K562 (cell line): ENCODE data around the gene EEF1A2. TPM values are rescaled to one million over a fixed set of nuclear protein-coding genes. Genes with fewer than 3 reads are reported as not detected.

Source experiments
- ATAC-seq: fragments of 200-7000 bp; cut with Tn5 transposase; 3 replicates; pipeline ENCODE4 v1.9.1; 2020; ENCODE audit warnings: moderate library complexity
- BruUV-seq: library from RNA; stranded (reverse); fragments of 400-500 nt; replicated peaks from 2 replicates; lab custom pipeline; 2021; lab: Mats Ljungman, UMichigan
- CTCF ChIA-PET: fragments of 300-600 bp; formaldehyde crosslinking; extraction: SDS; loops from one replicate; lab custom pipeline; 2021; ENCODE audit warnings: low intra/inter-chr PET ratio; lab: Yijun Ruan, JAX
- POLR2A ChIA-PET: fragments of 300-600, 350-650 bp; sonication (Branson Sonifier 250); formaldehyde crosslinking; extraction: SDS; loops from one replicate; lab custom pipeline; 2021; ENCODE audit warnings: antibody characterized with exemption, inconsistent platforms; lab: Yijun Ruan, JAX
- DNase-seq, 4 experiments: peaks; one replicate each; pipeline versions ENCODE4 v3.0.0 to v3.0.0-alpha.2; 2011 to 2018; ENCODE audit warnings: low spot score in 3 of 4, mixed read lengths in 3 of 4; ENCODE audit errors: extremely low read depth in 1 of 4
- FAIRE-seq: peaks from 2 replicates; lab custom pipeline; 2011; peaks lifted over from hg19 to GRCh38; lab: Jason Lieb, UNC
- H2AFZ ChIP-seq: 2 replicates; pipeline ENCODE4 v1.6.0; 2011; ENCODE audit warnings: low read depth, low read length, control low read depth, inconsistent platforms
- H3K27ac ChIP-seq: fragments of 200-600 bp; 3 replicates; pipeline ENCODE4 v1.8.0; 2011; ENCODE audit warnings: low read depth, mild to moderate bottlenecking, control low read depth, inconsistent platforms, low read length, moderate library complexity, mixed read lengths; ENCODE audit errors: extremely low read depth
- H3K27me3 ChIP-seq, 2 experiments: fragments of 300-600 bp in 1 of 2; 2 replicates in 1 of 2; 3 replicates in 1 of 2; pipeline versions ENCODE4 v1.6.0 to v1.8.0; 2011; ENCODE audit warnings: inconsistent platforms in 2 of 2, low read length in 2 of 2, mild to moderate bottlenecking in 1 of 2, mixed read lengths in 1 of 2, moderate library complexity in 1 of 2; ENCODE audit not compliant: control insufficient read depth in 2 of 2, insufficient read depth in 2 of 2
- H3K36me3 ChIP-seq: fragments of 300-600 bp; 3 replicates; pipeline ENCODE4 v1.8.0; 2011; ENCODE audit warnings: mild to moderate bottlenecking, low read length, inconsistent platforms; ENCODE audit not compliant: control insufficient read depth, insufficient read depth
- H3K4me1 ChIP-seq, 2 experiments: fragments of 200-600 bp in 1 of 2; replicated peaks in 1 of 2; 2 replicates in 1 of 2; 3 replicates in 1 of 2; pipeline versions ENCODE4 v1.5.1 to v1.8.0; 2011; ENCODE audit warnings: inconsistent platforms in 2 of 2, low read length in 2 of 2, mild to moderate bottlenecking in 1 of 2, mixed read lengths in 1 of 2, moderate library complexity in 1 of 2; ENCODE audit not compliant: control insufficient read depth in 2 of 2, insufficient read depth in 2 of 2
- H3K4me2 ChIP-seq: 2 replicates; pipeline ENCODE4 v1.6.1; 2011; ENCODE audit warnings: low read length, control low read depth, inconsistent platforms, mixed read lengths; ENCODE audit not compliant: insufficient read depth
- H3K4me3 ChIP-seq: fragments of 200-600 bp; sonication (generic), shearing (Covaris generic); 2 replicates; pipeline ENCODE4 v1.5.1; 2016; ENCODE audit warnings: control low read depth, inconsistent platforms
- H3K79me2 ChIP-seq: fragments of 200-600 bp; 3 replicates; pipeline ENCODE4 v1.8.0; 2011; ENCODE audit warnings: low read length, inconsistent platforms; ENCODE audit not compliant: control insufficient read depth, insufficient read depth
- H3K9ac ChIP-seq, 2 experiments: 2 replicates each; pipeline versions ENCODE4 v1.6.0 to v1.6.1; 2011; ENCODE audit warnings: low read depth in 2 of 2, low read length in 2 of 2, control low read depth in 1 of 2, inconsistent platforms in 1 of 2, mild to moderate bottlenecking in 1 of 2, mixed read lengths in 1 of 2; ENCODE audit not compliant: insufficient read depth in 1 of 2
- H3K9me1 ChIP-seq: one replicate; pipeline ENCODE4 v1.6.0; 2011; ENCODE audit warnings: inconsistent platforms, mild to moderate bottlenecking, low read length, moderate library complexity; ENCODE audit not compliant: control insufficient read depth, insufficient read depth
- H3K9me3 ChIP-seq: replicated peaks from 2 replicates; pipeline ENCODE4 v1.5.1; 2011; ENCODE audit warnings: low read depth, low read length, inconsistent platforms; ENCODE audit not compliant: control insufficient read depth, insufficient read depth
- H4K20me1 ChIP-seq: replicated peaks from 2 replicates; pipeline ENCODE4 v1.6.1; 2011; ENCODE audit warnings: low read length, inconsistent platforms, mixed read lengths; ENCODE audit not compliant: control insufficient read depth, insufficient read depth
- ARID1B ChIP-seq: fragments of 450-650 bp; IDR thresholded peaks from 2 replicates; pipeline ENCODE4 v1.6.1; 2016; ENCODE audit warnings: antibody characterized with exemption, mild to moderate bottlenecking, inconsistent platforms
- BCL6 ChIP-seq: fragments of 250-450 bp; sonication (Bioruptor Pico); IDR thresholded peaks from 2 replicates; pipeline ENCODE4 v1.4.0; 2020
- BCOR ChIP-seq: fragments of 450-650 bp; IDR thresholded peaks from 2 replicates; pipeline ENCODE4 v1.6.1; 2016
- CBX1 ChIP-seq: sonication (generic); IDR thresholded peaks from 2 replicates; pipeline ENCODE4 v1.6.1; 2016; ENCODE audit warnings: antibody characterized with exemption, low read depth, mild to moderate bottlenecking
- DEAF1 ChIP-seq: fragments of 450-650 bp; formaldehyde crosslinking; IDR thresholded peaks from 2 replicates; pipeline ENCODE4 v1.4.0; 2020; ENCODE audit warnings: mild to moderate bottlenecking, moderate library complexity
- HMG20B ChIP-seq: fragments of 250-450 bp; sonication (Bioruptor Pico); IDR thresholded peaks from 2 replicates; pipeline ENCODE4 v1.5.0; 2021; ENCODE audit warnings: mild to moderate bottlenecking
- PREB ChIP-seq: sonication (generic); formaldehyde crosslinking; IDR thresholded peaks from 2 replicates; pipeline ENCODE4 v1.8.1; 2023; ENCODE audit warnings: mild to moderate bottlenecking, missing genetic modification reagents
- RBM39 ChIP-seq: fragments of 200-400 bp; formaldehyde crosslinking; optimal IDR thresholded peaks from 2 replicates; pipeline ENCODE3; 2018; ENCODE audit warnings: low read depth, low read length
- SMARCA4 ChIP-seq: fragments of 450-650 bp; IDR thresholded peaks from 2 replicates; pipeline ENCODE4 v1.6.1; 2016
- TAF9B ChIP-seq: fragments of 450-650 bp; IDR thresholded peaks from 2 replicates; pipeline ENCODE4 v1.6.1; 2018; ENCODE audit warnings: mild to moderate bottlenecking; ENCODE audit not compliant: partially characterized antibody
- WGBS: fragments of 100-300 bp; shearing (Covaris generic); methylation state at CpG from one replicate; pipeline ENCODE4 v1.1.6; 2016; ENCODE audit warnings: low coverage, mixed read lengths; ENCODE audit not compliant: insufficient coverage; ENCODE audit errors: missing lambda C conversion rate; 5-methylcytosine and 5-hydroxymethylcytosine counted together
- in situ Hi-C: fragments of 300-500 bp; cut with MboI; formaldehyde crosslinking; loops from 4 replicates; pipeline ENCODE4 v1.15.0; 2018; ENCODE audit warnings: inconsistent platforms, mixed read lengths
- intact Hi-C: fragments of 100-400 bp; cut with micrococcal nuclease; formaldehyde crosslinking; loops from 2 replicates; pipeline ENCODE4 v1.14.2; 2022
- polyA plus RNA-seq, 8 experiments: library from polyadenylated mRNA; depleted of rRNA in 4 of 8; stranded (reverse) in 5 of 8; unstranded in 3 of 8; fragments of >200 nt; fragmentation: Nextera tagmentation in 2 of 8; fragmentation: Illumina TruSeq in 1 of 8; extraction: Ambion mirVana in 2 of 8; extraction: Trizol in 1 of 8; gene quantifications; 2 replicates each; pipeline versions ENCODE4 v1.2.1 to v1.2.3, GENCODE V29; 2011 to 2014; ENCODE audit warnings: inconsistent platforms in 1 of 8, missing spikeins in 1 of 8
- total RNA-seq, 7 experiments: library from RNA; depleted of rRNA in 6 of 7; stranded (reverse); fragments of >200 nt in 6 of 7; fragmentation: Illumina TruSeq in 2 of 7; extraction: Trizol in 2 of 7; gene quantifications; 2 replicates each; pipeline versions ENCODE4 v1.2.1 to v1.2.3, GENCODE V29; 2011 to 2021; ENCODE audit warnings: low replicate concordance in 1 of 7

The EEF1A2 gene
- total and polyA plus RNA-seq, 9 of the 15 experiments (the other 6 are each of a cell fraction or from before 2014, with no cell fraction given): 0.04 to 29.6 (median 11.5) TPM

- no TSS peak for BruUV-seq
- ChIA-PET POLR2A (no interaction called here), CTCF (no interaction called here)
- Histone ChIP-seq H3K9me1 (no peaks in the 10 kb centered on the region), H3K36me3 (no peaks in the 10 kb centered on the region), H3K27me3 (peaks cover 15 to 33% of the 10 kb centered on the region in 2 experiments; a peak in 4 of 5 replicates), H2AFZ (no peak overlapping the region), H3K4me3 (no peak overlapping the region), H3K4me1 (peaks cover 0 to 24% of the 10 kb centered on the region in 2 experiments; a peak in 2 of 5 replicates), H3K9ac (no peak overlapping the region), H4K20me1 (0 out of 2 replicates have a peak, but pooled peaks cover 6% of the 10 kb centered on the region), H3K9me3 (peaks cover 4% of the 10 kb centered on the region; the same call in 1 of the 2 replicates), H3K27ac (no peak overlapping the region), H3K79me2 (no peaks in the 10 kb centered on the region), H3K4me2 (no peak overlapping the region)
- WGBS: 8% methylated on average over 15 of the region's 15 CpGs
- in situ Hi-C loops (no loop called here), intact Hi-C loops (no loop called here)
- FAIRE-seq (no peak), ATAC-seq (no peak), DNase-seq (no peak)
- no peak for TF ChIP-seq TAF9B
- TF ChIP-seq BCOR: no peak
These were observed 53.7 kb downstream of the EEF1A2 start for GRCh38 chr20:63445075-63445734.

- POLR2A ChIA-PET: no interaction called here
- TF ChIP-seq RBM39 (no peak), BCL6 (no peak), ARID1B (no peak), HMG20B (CRISPR knock-in tag) (no peak), DEAF1 (CRISPR knock-in tag) (no peak), SMARCA4 (no peak), PREB (CRISPR knock-in tag) (no peak), CBX1 (no peak)
- no TSS peak for BruUV-seq
These were observed 54.3 kb downstream of the EEF1A2 start for GRCh38 chr20:63444548-63444947.

More at GRCh38 chr20:63444548-63444947, 54.3 kb downstream of the EEF1A2 start:
- peaks cover 20 to 38% of the 10 kb centered on the region in 2 experiments; a peak in 4 of 5 replicates for H3K27me3 ChIP-seq
- H3K4me3 ChIP-seq: no peak overlapping the region
- DNase-seq (no peak), FAIRE-seq (no peak), ATAC-seq (no peak)
- no peaks in the 10 kb centered on the region for H3K36me3 ChIP-seq
- no peak overlapping the region for H3K9ac ChIP-seq
- H3K9me1 ChIP-seq: no peaks in the 10 kb centered on the region
- H3K27ac ChIP-seq: no peak overlapping the region
- no peak overlapping the region for H2AFZ ChIP-seq
- peaks cover 4% of the 10 kb centered on the region; the same call in 1 of the 2 replicates for H3K9me3 ChIP-seq
- WGBS: 42% methylated on average over 21 of the region's 24 CpGs
- H3K4me2 ChIP-seq: no peak overlapping the region
- no peaks in the 10 kb centered on the region for H3K79me2 ChIP-seq
- in situ Hi-C loops (no loop called here), intact Hi-C loops (no loop called here)
- peaks cover 0 to 21% of the 10 kb centered on the region in 2 experiments; a peak in 2 of 5 replicates for H3K4me1 ChIP-seq
- 0 out of 2 replicates have a peak, but pooled peaks cover 6% of the 10 kb centered on the region for H4K20me1 ChIP-seq
- CTCF ChIA-PET: no interaction called here
